ENCODE data around the gene NFX1. TPM values are rescaled to one million over a fixed set of nuclear protein-coding genes. Genes with fewer than 3 reads are reported as not detected.

The NFX1 gene
- 8.6 and 11.1 TPM in 2 replicates for total RNA-seq

- DNase-seq (ENCODE audit: low read depth in 2 of 2), result peak; percentile 97 to 99
These were observed at the start of gene NFX1 for GRCh38 chr9:33290247-33291030. Gene NFX1, plus strand, starts transcription at chr9:33290516. Its CDS starts 57 bp downstream, at chr9:33290573.

DNA sequence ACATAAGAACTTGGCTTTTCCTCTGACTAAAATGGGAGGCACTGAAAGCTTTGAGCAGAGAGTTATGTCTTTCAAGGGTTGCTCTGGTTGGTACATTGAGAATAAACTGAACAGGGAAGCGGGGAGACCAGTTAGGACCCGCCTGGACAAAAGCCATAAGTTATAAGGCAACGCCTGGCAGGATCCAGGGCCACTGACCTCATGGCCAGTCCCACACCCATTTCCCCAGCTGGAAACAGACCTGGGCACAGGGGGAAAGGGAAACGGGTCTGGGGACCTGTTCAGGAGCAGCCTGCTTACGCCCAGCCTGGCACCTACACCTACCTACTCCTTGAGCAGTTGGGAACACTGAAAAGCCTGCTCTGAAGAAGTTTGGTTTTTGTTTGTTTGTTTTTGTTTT lies 49.0 kb upstream of the NFX1 start:
- no peak for DNase-seq (ENCODE audit: low read depth in 2 of 2)

DNA sequence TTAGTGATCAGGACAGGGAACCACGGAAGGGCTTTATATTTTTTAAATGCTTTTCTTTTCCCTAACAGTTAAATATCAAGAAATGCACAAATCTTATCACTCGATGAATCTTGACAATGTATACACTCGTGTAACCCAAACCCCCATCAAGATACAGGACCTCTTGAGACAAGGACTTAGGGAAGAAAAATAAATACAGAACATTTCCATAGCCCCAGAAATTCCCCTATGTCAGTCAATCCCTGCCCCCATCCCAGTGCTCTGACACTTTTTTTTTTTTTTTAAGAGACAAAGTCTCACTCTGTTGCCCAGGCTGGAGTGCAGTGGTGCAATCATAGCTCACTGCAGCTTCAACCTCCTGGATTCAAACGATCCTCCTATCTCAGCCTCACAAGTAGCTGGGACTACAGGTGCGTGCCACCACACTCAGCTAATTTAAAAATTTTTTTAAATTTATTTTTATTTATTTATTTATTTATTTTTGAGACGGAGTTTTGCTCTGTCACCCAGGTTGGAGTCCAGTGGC lies 47.6 kb upstream of the NFX1 start:
- no peak for DNase-seq (ENCODE audit: low read depth in 2 of 2)

- no peak for DNase-seq (ENCODE audit: low read depth in 2 of 2)
These were observed 46.1 kb upstream of the NFX1 start for GRCh38 chr9:33244137-33244784.

GRCh38 chr9:33245341-33245740 lies 45.0 kb upstream of the NFX1 start:
- DNase-seq (ENCODE audit: low read depth in 2 of 2), result no peak

GRCh38 chr9:33246269-33246860 lies 44.0 kb upstream of the NFX1 start:
- DNase-seq (ENCODE audit: low read depth in 2 of 2), result no peak

DNA sequence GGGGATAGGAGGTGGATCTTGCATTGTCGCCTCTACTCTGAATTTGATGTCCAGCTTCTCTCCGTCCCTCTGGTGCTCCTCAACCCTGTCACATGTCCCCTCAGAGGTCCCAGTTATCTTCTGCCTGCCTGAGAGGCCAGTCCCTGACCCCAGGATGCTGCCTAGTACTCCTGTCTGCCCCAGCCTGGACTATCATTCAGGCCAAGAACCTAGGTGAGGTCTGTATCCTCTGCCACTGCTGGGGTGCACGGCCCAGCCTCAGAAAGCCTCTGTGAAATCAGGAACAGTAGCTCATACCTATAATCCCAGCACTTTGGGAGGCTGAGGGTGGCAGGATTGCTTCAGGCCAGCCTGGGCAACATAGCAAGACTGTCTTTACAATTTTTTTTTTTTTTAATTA lies 41.7 kb upstream of the NFX1 start:
- DNase-seq (ENCODE audit: low read depth in 2 of 2), result no peak

DNA sequence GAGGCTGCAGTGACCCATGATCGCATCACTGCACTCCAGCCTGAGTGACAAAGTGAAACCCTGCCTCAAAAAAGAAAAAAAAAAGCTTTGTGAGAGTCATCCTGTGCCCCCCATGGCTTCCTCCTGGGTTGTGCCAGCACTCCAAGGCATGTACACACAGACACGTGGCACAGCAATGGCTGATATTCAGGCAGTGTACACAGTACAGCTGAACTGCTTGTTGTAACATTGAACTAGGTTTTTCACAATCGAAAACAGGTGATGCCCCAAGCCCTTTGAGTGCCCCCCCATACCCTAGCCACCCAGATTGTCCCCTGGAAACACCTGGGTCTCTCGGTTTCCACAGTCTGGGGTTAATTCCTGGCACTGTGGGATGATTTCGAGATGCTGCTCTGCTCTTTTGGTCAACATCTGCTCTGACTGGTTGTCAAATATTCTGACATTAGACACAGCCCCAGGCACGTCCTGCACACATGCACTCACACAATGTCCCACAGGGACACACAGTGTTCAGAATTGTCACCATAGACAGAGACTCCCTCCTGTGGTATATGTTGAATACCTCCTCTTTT lies 41.1 kb upstream of the NFX1 start:
- no peak for DNase-seq (ENCODE audit: low read depth in 2 of 2)

GRCh38 chr9:33249983-33250382 lies 40.3 kb upstream of the NFX1 start:
- DNase-seq (ENCODE audit: low read depth in 2 of 2), result no peak

- peak in 1 of 2 donors; percentile 11 for DNase-seq (ENCODE audit: low read depth in 2 of 2)
These were observed 39.8 kb upstream of the NFX1 start for GRCh38 chr9:33250458-33250995.

DNA sequence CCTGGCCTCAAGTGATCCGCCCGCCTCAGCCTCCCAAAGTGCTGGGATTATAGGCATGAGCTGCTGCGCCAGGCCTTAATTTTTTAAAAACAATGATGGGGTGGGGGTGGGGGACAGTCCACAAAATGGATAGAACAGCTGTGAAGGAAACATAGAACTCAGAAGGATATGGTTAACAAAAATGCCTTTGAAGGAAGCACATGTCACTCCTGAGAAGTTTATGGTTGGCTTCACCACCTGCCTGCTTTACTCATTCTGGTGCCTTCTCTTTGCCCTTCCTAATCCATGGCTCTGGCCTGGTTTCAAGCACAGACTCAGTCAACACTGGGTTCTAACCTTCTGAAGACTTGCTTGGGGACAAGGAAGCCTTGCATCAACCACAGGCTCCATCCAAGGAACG lies 36.1 kb upstream of the NFX1 start:
- no peak for DNase-seq (ENCODE audit: low read depth in 2 of 2)

DNA sequence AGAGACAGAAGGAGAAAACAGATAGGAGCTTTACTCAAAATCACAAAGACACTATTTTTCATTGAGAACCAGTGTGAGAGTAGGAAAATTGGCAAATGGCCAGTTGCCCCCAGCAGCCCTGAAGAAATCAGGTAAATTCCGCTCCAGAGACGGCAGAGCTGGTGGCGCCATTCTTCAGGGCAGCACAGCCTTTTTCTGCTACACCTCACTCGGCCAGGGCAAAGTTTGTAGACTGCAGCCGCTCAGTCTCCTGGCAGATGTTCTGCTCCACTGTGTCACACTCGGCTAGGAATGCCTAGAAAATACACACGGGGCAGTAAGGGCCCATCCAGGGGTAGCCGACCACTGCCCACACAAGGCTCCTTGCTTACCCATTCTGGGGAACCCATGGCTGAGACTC lies 35.3 kb upstream of the NFX1 start:
- no peak for DNase-seq (ENCODE audit: low read depth in 2 of 2)

DNA sequence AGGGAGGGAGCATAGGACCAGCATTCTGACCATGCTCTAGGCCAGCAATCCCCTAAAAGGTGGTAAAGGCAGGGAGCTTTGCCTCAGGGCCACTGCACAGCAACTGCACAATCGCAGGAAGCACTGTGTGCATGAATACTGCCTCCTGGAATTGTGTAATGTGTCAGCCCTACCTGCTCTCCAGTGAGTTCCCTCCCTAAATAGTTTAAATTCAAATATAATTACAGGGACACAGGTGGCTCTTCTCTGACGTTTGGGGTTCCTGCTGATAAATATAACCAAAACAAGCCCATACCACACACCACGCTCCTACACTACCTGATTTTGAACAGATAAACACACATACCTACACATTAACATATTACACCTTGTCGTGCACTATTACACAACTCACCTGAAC lies 34.8 kb upstream of the NFX1 start:
- DNase-seq (ENCODE audit: low read depth in 2 of 2), result no peak

GRCh38 chr9:33256236-33256635 lies 34.1 kb upstream of the NFX1 start:
- no peak for DNase-seq (ENCODE audit: low read depth in 2 of 2)

GRCh38 chr9:33257276-33257675 lies 33.0 kb upstream of the NFX1 start:
- no peak for DNase-seq (ENCODE audit: low read depth in 2 of 2)

GRCh38 chr9:33260372-33260771 lies 29.9 kb upstream of the NFX1 start:
- DNase-seq (ENCODE audit: low read depth in 2 of 2), result no peak

DNA sequence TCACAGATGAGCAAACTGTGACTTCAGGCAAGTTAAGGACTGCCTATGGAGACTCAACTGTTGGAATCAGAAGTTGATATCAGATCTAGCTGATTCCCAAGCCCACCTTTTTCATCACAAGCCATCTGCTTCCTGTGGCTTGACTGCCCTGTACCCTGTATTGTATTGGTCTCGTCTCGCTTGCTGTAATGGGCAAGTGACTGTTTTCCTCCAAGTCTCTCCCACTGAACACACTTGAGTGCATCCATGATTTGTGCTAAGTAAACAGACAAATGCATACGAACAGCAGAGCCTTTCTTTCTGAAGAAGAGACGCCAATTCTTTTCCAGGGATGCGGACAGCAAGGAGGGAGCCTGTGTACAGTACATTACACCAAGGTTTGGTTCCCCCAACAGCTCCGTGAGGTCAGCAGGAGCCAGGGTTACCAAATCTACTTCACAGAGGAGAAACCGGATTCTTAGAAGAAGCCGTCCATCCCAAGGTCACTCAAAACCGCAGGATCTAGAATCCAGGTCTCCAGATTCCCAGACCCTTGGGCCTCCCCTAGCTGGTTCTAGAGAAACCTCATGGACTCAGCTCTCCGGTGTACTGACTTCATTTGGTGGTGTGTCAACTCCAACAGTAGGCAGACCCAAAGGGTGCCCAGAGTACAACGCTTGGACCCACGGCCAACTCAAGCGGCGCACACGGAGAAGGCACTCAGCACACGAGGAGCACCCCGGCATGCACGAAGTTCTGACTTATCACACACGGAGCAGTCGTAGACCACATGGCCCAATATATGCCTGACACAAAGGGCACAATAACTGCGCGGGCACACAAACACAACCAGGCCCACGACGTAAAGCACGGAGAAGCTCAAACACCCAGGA lies 26.9 kb upstream of the NFX1 start:
- peak in 1 of 2 donors; percentile 64 for DNase-seq (ENCODE audit: low read depth in 2 of 2)

- peak; percentile 18 to 49 for DNase-seq (ENCODE audit: low read depth in 2 of 2)
These were observed 26.3 kb upstream of the NFX1 start for GRCh38 chr9:33264003-33264472.

GRCh38 chr9:33264473-33265177 lies 25.7 kb upstream of the NFX1 start, which contains the start of the genes BAG1 and CHMP5:
Gene BAG1, minus strand, starts transcription at chr9:33264708.
Gene CHMP5, plus strand, starts transcription at chr9:33265049. Its CDS starts 30 bp downstream, at chr9:33265079.
- DNase-seq (ENCODE audit: low read depth in 2 of 2), result peak; percentile 97 to 100

All from dermis microvascular lymphatic vessel endothelial cell (primary cell).